ENCODE results near the gene EXOSC5. TPM values are rescaled to one million over a fixed set of nuclear protein-coding genes. Genes with fewer than 3 reads are reported as not detected.

Gene EXOSC5
- total RNA-seq, 4 donors from 2014 or later = 23.0 to 51.5 (median 31.9) TPM

DNA sequence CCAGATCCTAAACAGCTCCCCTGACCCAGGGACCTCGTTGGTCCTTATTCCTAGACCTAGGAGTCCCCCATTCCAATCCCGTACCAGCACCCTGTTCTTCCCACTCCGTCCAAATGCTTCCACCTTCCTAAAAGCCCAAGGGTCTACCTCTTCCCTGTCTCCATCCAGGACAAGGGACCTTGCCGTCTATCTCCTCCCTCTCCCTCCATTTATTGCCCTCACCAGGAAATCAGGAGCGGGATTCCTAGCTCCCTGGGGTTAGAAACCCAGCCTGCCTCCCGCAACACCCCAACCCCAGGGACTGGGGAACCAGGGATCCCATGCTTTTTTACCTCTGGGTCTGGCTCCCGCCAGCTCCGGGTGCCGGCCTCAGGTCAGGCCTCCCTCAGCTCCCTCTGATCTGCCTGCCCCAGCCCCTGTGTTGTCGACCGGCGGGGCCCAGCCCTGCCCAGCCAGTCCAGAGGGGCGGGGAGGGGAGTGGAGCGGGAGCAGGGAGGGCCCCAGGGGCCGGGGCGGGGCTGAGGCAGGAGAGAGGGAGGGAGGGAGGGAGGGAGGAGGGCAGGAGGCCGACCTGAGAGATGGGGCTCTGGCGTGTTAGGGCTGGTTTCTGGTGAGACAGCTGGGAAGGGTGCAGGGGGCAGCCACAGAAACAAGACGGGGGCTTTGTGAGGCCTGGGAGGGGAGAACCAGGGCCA, 29.9 kb upstream of the EXOSC5 start, which contains the start of gene B3GNT8:
Gene B3GNT8, minus strand, starts transcription at position 423 of the 695 bp plus-strand sequence. CDS start 596 bp downstream, outside the sequence.
- no peaks in the 10 kb centered on the region for H3K9me3 ChIP-seq
- peak; percentile 88 to 92 for DNase-seq (ENCODE audit: low spot score in 2 of 2)
- peak within 1 kb of the TSS; percentile 57 for H3K4me3 ChIP-seq

DNA sequence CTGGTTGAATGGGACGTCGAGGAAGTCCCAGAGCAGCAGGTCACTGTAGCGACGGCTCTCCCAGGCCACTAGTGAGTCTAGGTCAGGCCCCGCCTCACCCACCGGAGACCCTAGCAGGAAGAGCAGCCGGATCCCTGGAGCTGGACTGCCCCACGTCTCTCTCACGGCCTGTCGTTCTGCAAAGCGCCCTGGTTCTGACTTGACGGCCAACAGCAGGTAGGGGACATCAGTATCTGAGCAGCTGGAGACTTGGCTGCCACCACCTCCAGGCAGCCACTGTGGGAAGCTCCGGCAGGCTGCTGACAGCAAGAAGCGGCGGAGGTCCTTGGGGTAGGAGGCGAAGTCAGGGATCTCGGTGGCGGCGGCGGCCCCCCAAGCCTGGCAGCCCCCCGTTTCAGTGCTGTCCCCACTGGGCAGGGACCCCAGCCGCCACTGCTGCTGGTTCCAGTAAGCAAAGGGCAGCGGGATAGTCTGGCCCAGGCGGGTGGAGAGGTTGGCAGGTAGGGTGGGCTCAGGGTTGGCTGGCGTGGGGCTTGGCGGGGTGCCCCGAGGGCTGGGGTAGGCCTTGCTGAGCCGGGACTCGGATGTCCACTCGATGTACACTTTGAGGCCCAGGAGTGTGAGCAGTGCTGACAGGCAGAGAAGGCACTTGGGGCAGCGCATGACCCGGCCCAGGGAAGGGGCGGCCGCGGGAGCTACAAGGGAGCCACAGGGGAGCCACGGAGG, 29.1 kb upstream of the EXOSC5 start:
- Histone ChIP-seq H3K4me1 (peaks cover 44% of the 10 kb centered on the region), H3K27me3 (no peaks in the 10 kb centered on the region), H3K27ac (peak overlapping the region; percentile 61), H3K9me3 (no peaks in the 10 kb centered on the region), H3K4me3 (peak overlapping the region; percentile 57), H3K36me3 (peaks cover 60% of the 10 kb centered on the region)
- WGBS = 75% methylated on average over 22 of the region's 36 CpGs
- DNase-seq (ENCODE audit: low spot score in 2 of 2) = peak; percentile 72 to 80
- TF ChIP-seq, protein P1, sequence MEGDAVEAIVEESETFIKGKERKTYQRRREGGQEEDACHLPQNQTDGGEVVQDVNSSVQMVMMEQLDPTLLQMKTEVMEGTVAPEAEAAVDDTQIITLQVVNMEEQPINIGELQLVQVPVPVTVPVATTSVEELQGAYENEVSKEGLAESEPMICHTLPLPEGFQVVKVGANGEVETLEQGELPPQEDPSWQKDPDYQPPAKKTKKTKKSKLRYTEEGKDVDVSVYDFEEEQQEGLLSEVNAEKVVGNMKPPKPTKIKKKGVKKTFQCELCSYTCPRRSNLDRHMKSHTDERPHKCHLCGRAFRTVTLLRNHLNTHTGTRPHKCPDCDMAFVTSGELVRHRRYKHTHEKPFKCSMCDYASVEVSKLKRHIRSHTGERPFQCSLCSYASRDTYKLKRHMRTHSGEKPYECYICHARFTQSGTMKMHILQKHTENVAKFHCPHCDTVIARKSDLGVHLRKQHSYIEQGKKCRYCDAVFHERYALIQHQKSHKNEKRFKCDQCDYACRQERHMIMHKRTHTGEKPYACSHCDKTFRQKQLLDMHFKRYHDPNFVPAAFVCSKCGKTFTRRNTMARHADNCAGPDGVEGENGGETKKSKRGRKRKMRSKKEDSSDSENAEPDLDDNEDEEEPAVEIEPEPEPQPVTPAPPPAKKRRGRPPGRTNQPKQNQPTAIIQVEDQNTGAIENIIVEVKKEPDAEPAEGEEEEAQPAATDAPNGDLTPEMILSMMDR (IDR thresholded peaks at IDR 0.05) = no peak
- TF ChIP-seq POLR2AphosphoS5 (IDR thresholded peaks at IDR 0.05) = no peak

More for the DNA sequence above, 29.9 kb upstream of the EXOSC5 start, which contains the start of gene B3GNT8:
- peak in 1 of 3 donors; percentile 21 for TF ChIP-seq POLR2AphosphoS5 (IDR thresholded peaks at IDR 0.05)
- TF ChIP-seq, protein P1 (IDR thresholded peaks at IDR 0.05) = no peak
- Histone ChIP-seq H3K27ac (peak within 1 kb of the TSS; percentile 61), H3K4me1 (peaks cover 44% of the 10 kb centered on the region), H3K36me3 (peaks cover 62% of the 10 kb centered on the region), H3K27me3 (no peaks in the 10 kb centered on the region)
- 13% methylated on average over 19 of the region's 19 CpGs for WGBS

DNA sequence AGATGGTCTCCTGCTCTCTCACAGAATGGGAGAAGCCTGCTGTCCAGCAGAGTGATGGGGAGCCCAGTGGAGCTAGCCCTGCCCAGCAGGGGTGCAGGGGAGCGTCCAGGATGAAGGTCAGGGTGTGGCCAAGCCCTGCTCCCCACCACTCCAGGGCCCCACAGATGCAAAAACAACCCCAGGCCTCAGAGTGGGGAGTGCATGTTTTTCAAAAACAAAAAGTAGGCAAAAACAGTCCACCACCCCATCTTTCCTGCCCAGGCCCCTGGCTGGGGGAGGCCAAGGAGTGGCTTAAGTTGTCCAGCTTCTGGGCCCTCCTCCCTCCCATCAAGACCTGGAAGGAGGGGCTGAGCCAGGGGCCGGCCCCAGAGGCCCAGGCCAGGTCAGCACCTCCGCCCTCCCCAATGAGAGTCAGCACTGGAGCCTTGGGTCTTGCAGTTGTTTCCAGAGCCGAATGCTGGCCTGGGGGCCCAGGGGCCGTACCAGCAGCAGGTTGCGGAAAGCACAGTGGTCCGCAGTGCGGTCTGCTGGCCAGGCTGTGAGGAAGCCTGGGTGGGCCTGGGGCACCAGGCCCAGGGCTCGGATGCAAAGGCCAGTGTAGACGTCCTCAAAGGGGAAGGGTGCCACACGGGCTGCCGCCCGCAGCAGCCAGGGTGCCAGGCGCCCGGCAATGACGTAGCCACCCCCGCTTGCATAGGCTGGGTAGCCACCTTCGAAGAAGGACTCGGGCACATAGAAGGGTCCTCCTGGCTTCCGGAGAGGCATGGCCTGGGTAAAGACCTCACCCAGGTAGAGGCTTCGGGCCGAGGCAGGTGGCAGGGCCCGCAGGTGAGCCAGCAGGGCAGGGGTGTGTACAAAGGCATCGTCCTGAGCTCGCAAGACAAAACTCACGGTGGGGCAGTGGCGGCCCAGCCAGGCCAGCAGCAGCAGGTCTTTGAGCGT, 28.3 kb upstream of the EXOSC5 start:
- Histone ChIP-seq H3K4me1 (peaks cover 44% of the 10 kb centered on the region), H3K27me3 (no peaks in the 10 kb centered on the region), H3K36me3 (peaks cover 60% of the 10 kb centered on the region), H3K27ac (no peak overlapping the region), H3K9me3 (no peaks in the 10 kb centered on the region), H3K4me3 (peak overlapping the region; percentile 57)
- TF ChIP-seq POLR2A (IDR thresholded peaks at IDR 0.05) = no peak
- TF ChIP-seq EP300 (IDR thresholded peaks at IDR 0.05) = no peak
- TF ChIP-seq, protein P1 (IDR thresholded peaks at IDR 0.05) = no peak
- no peak for TF ChIP-seq POLR2AphosphoS5 (IDR thresholded peaks at IDR 0.05)
- DNase-seq (ENCODE audit: low spot score in 2 of 2) = peak in 1 of 2 donors; percentile 62
- 75% methylated on average over 8 of the region's 28 CpGs for WGBS

DNA sequence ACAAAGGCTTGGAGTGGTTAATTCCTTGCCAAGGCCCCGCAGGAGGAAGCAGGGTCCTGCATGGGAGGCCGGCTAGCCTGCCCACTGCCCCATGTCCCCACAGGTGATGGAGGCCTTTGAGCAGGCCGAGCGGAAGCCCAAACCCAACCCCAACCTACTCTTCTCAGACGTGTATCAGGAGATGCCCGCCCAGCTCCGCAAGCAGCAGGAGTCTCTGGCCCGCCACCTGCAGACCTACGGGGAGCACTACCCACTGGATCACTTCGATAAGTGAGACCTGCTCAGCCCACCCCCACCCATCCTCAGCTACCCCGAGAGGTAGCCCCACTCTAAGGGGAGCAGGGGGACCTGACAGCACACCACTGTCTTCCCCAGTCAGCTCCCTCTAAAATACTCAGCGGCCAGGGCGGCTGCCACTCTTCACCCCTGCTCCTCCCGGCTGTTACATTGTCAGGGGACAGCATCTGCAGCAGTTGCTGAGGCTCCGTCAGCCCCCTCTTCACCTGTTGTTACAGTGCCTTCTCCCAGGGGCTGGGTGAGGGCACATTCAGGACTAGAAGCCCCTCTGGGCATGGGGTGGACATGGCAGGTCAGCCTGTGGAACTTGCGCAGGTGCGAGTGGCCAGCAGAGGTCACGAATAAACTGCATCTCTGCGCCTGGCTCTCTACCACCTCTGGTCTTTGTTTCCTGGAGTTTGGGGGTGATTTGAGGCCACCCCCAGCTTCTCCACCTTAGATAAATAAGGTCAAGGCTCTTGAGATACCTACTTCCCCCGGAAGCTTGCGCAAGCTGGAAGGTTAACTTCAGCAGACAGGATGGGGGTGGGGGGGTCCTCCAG, 27.4 kb upstream of the EXOSC5 start:
- Histone ChIP-seq H3K27ac (no peak overlapping the region), H3K9me3 (no peaks in the 10 kb centered on the region), H3K4me1 (peaks cover 44% of the 10 kb centered on the region), H3K36me3 (peaks cover 65% of the 10 kb centered on the region), H3K4me3 (no peak overlapping the region), H3K27me3 (no peaks in the 10 kb centered on the region)
- no peak for TF ChIP-seq POLR2A (IDR thresholded peaks at IDR 0.05)
- TF ChIP-seq EP300 (IDR thresholded peaks at IDR 0.05) = no peak
- TF ChIP-seq, protein P1 (IDR thresholded peaks at IDR 0.05) = no peak
- TF ChIP-seq POLR2AphosphoS5 (IDR thresholded peaks at IDR 0.05) = no peak
- WGBS = 88% methylated on average over 18 of the region's 21 CpGs
- DNase-seq (ENCODE audit: low spot score in 2 of 2) = no peak
